Astrocyte (in vitro differentiated cells and primary cell): Measurements from ENCODE around the gene NOS1. TPM values are rescaled to one million over a fixed set of nuclear protein-coding genes. Genes with fewer than 3 reads are reported as not detected.

Experiments used
- DNase-seq: peaks from one replicate; pipeline ENCODE4 v3.0.0-alpha.2; 2010; ENCODE audit warnings: low read depth
- FAIRE-seq: peaks from 2 replicates; lab custom pipeline; 2011; peaks lifted over from hg19 to GRCh38; lab: Jason Lieb, UNC
- H2AFZ ChIP-seq: 2 replicates; pipeline ENCODE4 v1.6.0; 2012; ENCODE audit warnings: low read depth, low read length, inconsistent platforms
- H3K27ac ChIP-seq: 2 replicates; pipeline ENCODE4 v1.5.1; 2011; ENCODE audit warnings: low read depth, low read length, inconsistent platforms
- H3K27me3 ChIP-seq: 2 replicates; pipeline ENCODE4 v1.6.0; 2011; ENCODE audit warnings: low read length, inconsistent platforms; ENCODE audit not compliant: insufficient read depth
- H3K36me3 ChIP-seq: 2 replicates; pipeline ENCODE4 v1.5.1; 2011; ENCODE audit warnings: low read length, inconsistent platforms; ENCODE audit not compliant: insufficient read depth
- H3K4me1 ChIP-seq: 2 replicates; pipeline ENCODE4 v1.5.1; 2011; ENCODE audit warnings: low read length, inconsistent platforms; ENCODE audit not compliant: insufficient read depth
- H3K4me2 ChIP-seq: 2 replicates; pipeline ENCODE4 v1.6.0; 2012; ENCODE audit warnings: low read length, inconsistent platforms
- H3K4me3 ChIP-seq: 2 replicates; pipeline ENCODE4 v1.5.1; 2011; ENCODE audit warnings: low read depth, mild to moderate bottlenecking, low read length, inconsistent platforms; ENCODE audit not compliant: insufficient read depth
- H3K79me2 ChIP-seq: 2 replicates; pipeline ENCODE4 v1.6.0; 2012; ENCODE audit warnings: mild to moderate bottlenecking, low read length, inconsistent platforms; ENCODE audit not compliant: insufficient read depth
- H3K9ac ChIP-seq: 2 replicates; pipeline ENCODE4 v1.6.0; 2012; ENCODE audit warnings: mild to moderate bottlenecking, low read length, inconsistent platforms
- H3K9me3 ChIP-seq: 2 replicates; pipeline ENCODE4 v1.5.1; 2012; ENCODE audit warnings: low read depth, mild to moderate bottlenecking, low read length, inconsistent platforms; ENCODE audit not compliant: insufficient read depth
- H4K20me1 ChIP-seq: 2 replicates; pipeline ENCODE4 v1.6.0; 2012; ENCODE audit warnings: low read length, inconsistent platforms; ENCODE audit not compliant: insufficient read depth
- H3K27ac Mint-ChIP-seq: one replicate; pipeline ENCODE4 v1.8.0; 2021; ENCODE audit warnings: mild to moderate bottlenecking, mixed read lengths; ENCODE audit not compliant: unreplicated experiment
- H3K27me3 Mint-ChIP-seq: one replicate; pipeline ENCODE4 v1.8.0; 2021; ENCODE audit warnings: low read depth, mixed read lengths; ENCODE audit not compliant: unreplicated experiment
- H3K36me3 Mint-ChIP-seq: one replicate; pipeline ENCODE4 v1.8.0; 2021; ENCODE audit warnings: low read depth, mixed read lengths; ENCODE audit not compliant: unreplicated experiment
- H3K4me1 Mint-ChIP-seq: one replicate; pipeline ENCODE4 v1.8.0; 2021; ENCODE audit warnings: low read depth, mixed read lengths; ENCODE audit not compliant: unreplicated experiment
- H3K4me3 Mint-ChIP-seq: one replicate; pipeline ENCODE4 v1.8.0; 2021; ENCODE audit warnings: mild to moderate bottlenecking, moderate library complexity, mixed read lengths; ENCODE audit not compliant: unreplicated experiment
- H3K9me3 Mint-ChIP-seq: one replicate; pipeline ENCODE4 v1.8.0; 2021; ENCODE audit warnings: mild to moderate bottlenecking, mixed read lengths; ENCODE audit not compliant: unreplicated experiment
- EZH2 ChIP-seq: IDR thresholded peaks from 2 replicates; pipeline ENCODE4 v1.6.1; 2012; ENCODE audit warnings: mild to moderate bottlenecking, low read length, inconsistent platforms; ENCODE audit not compliant: insufficient read depth
- total RNA-seq: library from RNA; stranded (reverse); gene quantifications from 2 replicates; pipeline ENCODE4 v1.2.1, GENCODE V29; 2021
- TF ChIP-seq, protein P1 (sequence below): IDR thresholded peaks from 2 replicates; pipeline ENCODE4 v1.5.1; 2011; ENCODE audit warnings: low read depth, mild to moderate bottlenecking, inconsistent platforms, low read length, moderate library complexity; ENCODE audit not compliant: insufficient read depth

Gene NOS1
- total RNA-seq, 1 donor from 2014 or later = 0.05 TPM

DNA sequence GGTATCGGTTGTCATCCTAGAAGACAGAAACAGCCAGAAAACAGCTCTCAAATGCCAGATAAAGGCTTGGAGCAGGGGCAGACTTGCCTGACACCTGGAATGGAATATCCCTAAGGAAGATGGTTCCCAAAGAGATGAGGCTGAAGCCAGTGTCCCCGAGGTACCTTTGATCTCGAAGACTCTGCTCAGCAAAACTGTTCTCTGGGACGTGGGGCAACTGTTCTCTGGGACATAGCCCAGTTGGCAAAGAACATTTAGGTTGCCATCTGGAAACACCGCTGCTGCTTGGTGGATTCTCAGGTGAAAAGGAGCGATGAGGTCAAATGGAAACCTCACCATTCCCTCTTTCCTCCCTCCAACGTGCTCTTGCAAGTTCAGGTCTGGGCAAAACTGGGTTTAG, 143.3 kb downstream of the NOS1 start:
- Histone ChIP-seq H3K4me2 (no peak overlapping the region), H4K20me1 (no peaks in the 10 kb centered on the region), H3K4me1 (no peaks in the 10 kb centered on the region), H3K79me2 (no peaks in the 10 kb centered on the region), H3K9ac (no peak overlapping the region), H2AFZ (no peak overlapping the region), H3K36me3 (no peaks in the 10 kb centered on the region), H3K9me3 (no peaks in the 10 kb centered on the region), H3K27ac (no peak overlapping the region), H3K4me3 (no peak overlapping the region), H3K27me3 (peaks cover 5% of the 10 kb centered on the region)
- peaks cover 3% of the 10 kb centered on the region for H3K4me1 Mint-ChIP-seq
- FAIRE-seq (no peak), DNase-seq (no peak)
- no peak overlapping the region for H3K4me3 Mint-ChIP-seq
- H3K36me3 Mint-ChIP-seq = no peaks in the 10 kb centered on the region
- no peak overlapping the region for H3K27ac Mint-ChIP-seq
- no peaks in the 10 kb centered on the region for H3K9me3 Mint-ChIP-seq
- H3K27me3 Mint-ChIP-seq = peaks cover 32% of the 10 kb centered on the region
- TF ChIP-seq EZH2 = no peak

DNA sequence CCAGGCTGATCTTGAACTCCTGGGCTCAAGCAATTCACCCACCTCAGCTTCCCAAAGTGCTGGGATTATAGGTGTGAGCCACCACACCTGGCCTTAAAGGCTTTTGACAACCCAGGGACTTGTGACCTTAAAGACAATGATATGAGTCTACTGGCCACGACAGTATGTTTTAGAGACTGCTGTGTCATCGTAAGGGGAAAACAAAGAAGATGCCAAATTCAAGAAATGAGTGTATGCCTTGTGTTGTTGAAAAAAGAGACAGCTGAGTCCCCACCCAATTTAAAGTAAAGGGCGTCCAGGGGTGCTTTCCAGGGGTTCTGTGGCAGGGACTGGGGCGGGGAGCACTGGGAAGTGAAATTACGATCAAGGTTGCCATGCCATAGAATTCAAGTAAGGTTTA, 144.7 kb downstream of the NOS1 start:
- Histone ChIP-seq H3K4me3 (no peak overlapping the region), H3K4me2 (no peak overlapping the region), H3K9me3 (no peaks in the 10 kb centered on the region), H3K27ac (no peak overlapping the region), H3K27me3 (peaks cover 7% of the 10 kb centered on the region), H3K79me2 (no peaks in the 10 kb centered on the region), H4K20me1 (no peaks in the 10 kb centered on the region), H2AFZ (no peak overlapping the region), H3K9ac (no peak overlapping the region), H3K4me1 (no peaks in the 10 kb centered on the region), H3K36me3 (no peaks in the 10 kb centered on the region)
- Mint-ChIP-seq H3K36me3 (no peaks in the 10 kb centered on the region), H3K27me3 (peaks cover 35% of the 10 kb centered on the region), H3K4me3 (no peak overlapping the region), H3K4me1 (peaks cover 3% of the 10 kb centered on the region), H3K9me3 (no peaks in the 10 kb centered on the region), H3K27ac (no peak overlapping the region)
- TF ChIP-seq, protein P1, sequence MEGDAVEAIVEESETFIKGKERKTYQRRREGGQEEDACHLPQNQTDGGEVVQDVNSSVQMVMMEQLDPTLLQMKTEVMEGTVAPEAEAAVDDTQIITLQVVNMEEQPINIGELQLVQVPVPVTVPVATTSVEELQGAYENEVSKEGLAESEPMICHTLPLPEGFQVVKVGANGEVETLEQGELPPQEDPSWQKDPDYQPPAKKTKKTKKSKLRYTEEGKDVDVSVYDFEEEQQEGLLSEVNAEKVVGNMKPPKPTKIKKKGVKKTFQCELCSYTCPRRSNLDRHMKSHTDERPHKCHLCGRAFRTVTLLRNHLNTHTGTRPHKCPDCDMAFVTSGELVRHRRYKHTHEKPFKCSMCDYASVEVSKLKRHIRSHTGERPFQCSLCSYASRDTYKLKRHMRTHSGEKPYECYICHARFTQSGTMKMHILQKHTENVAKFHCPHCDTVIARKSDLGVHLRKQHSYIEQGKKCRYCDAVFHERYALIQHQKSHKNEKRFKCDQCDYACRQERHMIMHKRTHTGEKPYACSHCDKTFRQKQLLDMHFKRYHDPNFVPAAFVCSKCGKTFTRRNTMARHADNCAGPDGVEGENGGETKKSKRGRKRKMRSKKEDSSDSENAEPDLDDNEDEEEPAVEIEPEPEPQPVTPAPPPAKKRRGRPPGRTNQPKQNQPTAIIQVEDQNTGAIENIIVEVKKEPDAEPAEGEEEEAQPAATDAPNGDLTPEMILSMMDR = no peak
- no peak for TF ChIP-seq EZH2
- DNase-seq (no peak), FAIRE-seq (no peak)

DNA sequence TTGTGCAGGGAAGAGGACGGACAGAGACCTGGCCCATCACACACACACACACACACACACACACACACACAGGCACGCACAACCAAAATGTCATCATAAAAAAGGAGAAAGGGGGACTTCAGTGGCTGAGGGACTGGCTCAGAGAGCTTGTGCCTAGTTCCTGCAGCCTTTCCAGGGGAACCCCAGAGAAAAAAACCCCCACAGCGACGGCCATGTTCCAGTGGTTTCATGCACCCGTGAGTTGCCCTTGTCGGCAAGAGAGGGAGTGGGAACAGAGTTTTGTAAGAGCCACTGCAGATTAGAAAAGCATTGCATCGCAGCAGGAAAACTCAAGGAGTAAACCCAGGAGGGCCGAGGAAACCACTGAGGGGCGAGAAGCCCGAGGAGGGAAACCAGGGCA, 146.6 kb downstream of the NOS1 start:
- FAIRE-seq = no peak
- TF ChIP-seq EZH2 = no peak
- TF ChIP-seq, protein P1 = no peak
- Histone ChIP-seq H3K36me3 (no peaks in the 10 kb centered on the region), H3K27me3 (peaks cover 7% of the 10 kb centered on the region), H2AFZ (no peak overlapping the region), H3K79me2 (no peaks in the 10 kb centered on the region), H3K4me3 (no peak overlapping the region), H4K20me1 (no peaks in the 10 kb centered on the region), H3K4me2 (no peak overlapping the region), H3K4me1 (no peaks in the 10 kb centered on the region), H3K27ac (no peak overlapping the region), H3K9ac (no peak overlapping the region), H3K9me3 (no peaks in the 10 kb centered on the region)
- H3K9me3 Mint-ChIP-seq = no peaks in the 10 kb centered on the region
- H3K36me3 Mint-ChIP-seq = no peaks in the 10 kb centered on the region
- DNase-seq = no peak
- peaks cover 38% of the 10 kb centered on the region for H3K27me3 Mint-ChIP-seq
- H3K4me1 Mint-ChIP-seq = peaks cover 3% of the 10 kb centered on the region
- no peak overlapping the region for H3K27ac Mint-ChIP-seq
- no peak overlapping the region for H3K4me3 Mint-ChIP-seq
